Measurements from ENCODE around the gene CFAP54. TPM values are rescaled to one million over a fixed set of nuclear protein-coding genes. Genes with fewer than 3 reads are reported as not detected.

Gene CFAP54
- total and polyA plus RNA-seq, 12 donors: 0.08 to 1.00 (median 0.33) TPM; not detected in 2

GRCh38 chr12:96773031-96773430, 283.7 kb downstream of the CFAP54 start:
- Histone ChIP-seq H3K4me3 (no peak overlapping the region), H3K4me1 (replicated peaks in 1 of 2) (no peaks in the 10 kb centered on the region), H3K27ac (no peak overlapping the region), H3K36me3 (replicated peaks in 1 of 2) (no peaks in the 10 kb centered on the region), H3K9me3 (replicated peaks in 1 of 3) (no peaks in the 10 kb centered on the region), H3K27me3 (no peaks in the 10 kb centered on the region)
- intact Hi-C loops (cut with DNase I): no loop called here
- 90 to 97% (median 94%) methylated on average over 2 of the region's 2 CpGs for WGBS, 4 donors
- DNase-seq: no peak
- TF ChIP-seq POLR2A (IDR thresholded peaks at IDR 0.05): no peak
- TF ChIP-seq, protein P1, sequence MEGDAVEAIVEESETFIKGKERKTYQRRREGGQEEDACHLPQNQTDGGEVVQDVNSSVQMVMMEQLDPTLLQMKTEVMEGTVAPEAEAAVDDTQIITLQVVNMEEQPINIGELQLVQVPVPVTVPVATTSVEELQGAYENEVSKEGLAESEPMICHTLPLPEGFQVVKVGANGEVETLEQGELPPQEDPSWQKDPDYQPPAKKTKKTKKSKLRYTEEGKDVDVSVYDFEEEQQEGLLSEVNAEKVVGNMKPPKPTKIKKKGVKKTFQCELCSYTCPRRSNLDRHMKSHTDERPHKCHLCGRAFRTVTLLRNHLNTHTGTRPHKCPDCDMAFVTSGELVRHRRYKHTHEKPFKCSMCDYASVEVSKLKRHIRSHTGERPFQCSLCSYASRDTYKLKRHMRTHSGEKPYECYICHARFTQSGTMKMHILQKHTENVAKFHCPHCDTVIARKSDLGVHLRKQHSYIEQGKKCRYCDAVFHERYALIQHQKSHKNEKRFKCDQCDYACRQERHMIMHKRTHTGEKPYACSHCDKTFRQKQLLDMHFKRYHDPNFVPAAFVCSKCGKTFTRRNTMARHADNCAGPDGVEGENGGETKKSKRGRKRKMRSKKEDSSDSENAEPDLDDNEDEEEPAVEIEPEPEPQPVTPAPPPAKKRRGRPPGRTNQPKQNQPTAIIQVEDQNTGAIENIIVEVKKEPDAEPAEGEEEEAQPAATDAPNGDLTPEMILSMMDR (IDR thresholded peaks at IDR 0.05): no peak

DNA sequence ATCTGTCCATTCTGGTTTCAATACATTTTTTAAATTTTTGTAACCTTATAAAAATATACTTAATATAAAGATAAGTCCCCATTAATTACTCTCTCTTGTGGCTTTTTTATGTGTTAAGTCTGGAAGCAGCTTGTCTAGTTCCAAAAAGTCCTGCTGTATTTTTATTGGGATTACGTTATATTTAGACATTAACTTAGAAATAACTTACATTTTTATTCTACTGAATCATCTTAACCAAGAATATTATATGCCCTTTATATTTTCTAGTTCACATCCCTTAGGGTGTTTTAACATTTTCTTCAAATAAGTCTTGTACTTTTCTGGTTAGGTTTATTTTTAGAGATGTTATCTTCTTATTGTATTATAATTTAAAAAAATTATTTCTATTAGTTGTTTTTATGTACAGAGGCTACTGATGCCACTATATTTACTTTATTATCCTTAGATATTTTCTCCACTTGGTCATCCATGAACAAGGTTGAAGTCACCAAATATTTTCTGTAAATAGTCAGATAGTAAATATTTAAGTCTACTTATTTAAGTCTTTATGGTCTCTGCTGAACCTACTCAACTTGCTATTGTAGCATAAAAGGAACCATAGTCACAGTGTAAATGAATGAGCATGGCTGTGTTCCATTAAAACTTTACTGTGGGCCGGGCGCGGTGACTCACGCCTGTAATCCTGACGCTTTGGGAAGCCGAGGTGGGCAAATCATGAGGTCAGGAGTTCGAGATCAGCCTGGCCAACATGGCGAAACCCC, 285.3 kb downstream of the CFAP54 start:
- Histone ChIP-seq H3K27me3 (no peaks in the 10 kb centered on the region), H3K36me3 (replicated peaks in 1 of 2) (no peaks in the 10 kb centered on the region), H3K9me3 (replicated peaks in 1 of 3) (no peaks in the 10 kb centered on the region), H3K4me1 (replicated peaks in 1 of 2) (no peaks in the 10 kb centered on the region), H3K27ac (no peak overlapping the region), H3K4me3 (no peak overlapping the region)
- intact Hi-C loops (cut with DNase I): no loop called here
- TF ChIP-seq POLR2A (IDR thresholded peaks at IDR 0.05): no peak
- TF ChIP-seq, protein P1 (IDR thresholded peaks at IDR 0.05): no peak
- WGBS, 4 donors: 80 to 89% (median 83%) methylated on average over 9 of the region's 9 CpGs
- DNase-seq: no peak

DNA sequence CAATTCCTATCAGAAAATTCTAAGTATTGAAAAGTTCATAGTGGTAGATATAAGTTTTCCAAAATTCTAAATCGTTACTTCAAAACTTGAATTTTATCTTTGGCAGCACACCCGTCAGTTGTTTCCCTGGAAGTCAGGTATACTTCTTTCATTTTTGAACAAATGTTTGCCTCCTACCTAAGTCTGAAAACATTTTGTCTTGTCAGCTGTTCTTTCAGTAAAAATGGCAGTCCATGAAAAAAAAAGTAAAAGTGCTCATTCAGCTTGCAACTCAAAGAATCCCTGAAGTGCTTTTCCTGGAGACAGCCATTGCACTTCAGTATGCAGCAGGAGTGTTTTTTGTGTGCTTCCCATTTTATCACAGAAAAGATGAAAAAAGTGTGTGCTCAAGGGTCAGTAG, 287.5 kb downstream of the CFAP54 start:
- WGBS, 4 donors: 74 to 90% (median 79%) methylated on average over 2 of the region's 2 CpGs
- no peaks in the 10 kb centered on the region for H3K27me3 ChIP-seq
- H3K4me3 ChIP-seq: no peak overlapping the region
- no peaks in the 10 kb centered on the region for H3K4me1 ChIP-seq (replicated peaks in 1 of 2)
- H3K9me3 ChIP-seq (replicated peaks in 1 of 3): no peaks in the 10 kb centered on the region
- no peak for DNase-seq
- no peak for TF ChIP-seq POLR2A (IDR thresholded peaks at IDR 0.05)
- TF ChIP-seq, protein P1 (IDR thresholded peaks at IDR 0.05): no peak
- intact Hi-C loops (cut with DNase I): no loop called here
- no peak overlapping the region for H3K27ac ChIP-seq
- H3K36me3 ChIP-seq (replicated peaks in 1 of 2): no peaks in the 10 kb centered on the region

DNA sequence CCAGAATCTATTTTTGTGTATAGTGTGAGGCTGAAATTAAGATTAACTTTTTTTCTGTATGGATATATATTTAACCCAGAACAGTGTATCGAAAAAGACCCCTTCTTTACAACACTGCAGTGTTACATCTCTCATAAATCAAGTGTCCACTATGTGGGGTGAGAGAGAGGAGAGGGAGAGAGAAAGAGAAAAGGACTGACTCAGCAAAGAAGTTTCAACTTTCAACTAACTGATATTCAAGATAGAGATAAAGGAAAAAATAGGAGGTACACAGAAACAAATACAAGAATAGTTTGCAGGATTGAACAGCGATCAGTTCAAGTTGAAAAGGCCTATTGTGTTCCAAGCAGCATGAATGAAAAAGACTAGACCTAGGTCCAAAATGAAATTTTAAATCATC, 291.0 kb downstream of the CFAP54 start:
- no peaks in the 10 kb centered on the region for H3K36me3 ChIP-seq (replicated peaks in 1 of 2)
- H3K27me3 ChIP-seq: no peaks in the 10 kb centered on the region
- 57 to 66% (median 62%) methylated on average over 2 of the region's 2 CpGs for WGBS, 4 donors
- intact Hi-C loops (cut with DNase I): no loop called here
- H3K9me3 ChIP-seq (replicated peaks in 1 of 3): no peaks in the 10 kb centered on the region
- no peak for TF ChIP-seq POLR2A (IDR thresholded peaks at IDR 0.05)
- TF ChIP-seq, protein P1 (IDR thresholded peaks at IDR 0.05): no peak
- no peak overlapping the region for H3K4me3 ChIP-seq
- DNase-seq: no peak
- no peaks in the 10 kb centered on the region for H3K4me1 ChIP-seq (replicated peaks in 1 of 2)
- no peak overlapping the region for H3K27ac ChIP-seq
